GM12873 (cell line): ENCODE results near the gene OPALIN.

Source experiments
- TF ChIP-seq, protein P1 (sequence below): IDR thresholded peaks from 2 replicates; pipeline ENCODE4 v1.5.1; 2012; ENCODE audit warnings: low read depth, mild to moderate bottlenecking, moderate library complexity, low read length, control low read depth; ENCODE audit not compliant: insufficient read depth; ENCODE audit errors: missing control alignments

Gene OPALIN

DNA sequence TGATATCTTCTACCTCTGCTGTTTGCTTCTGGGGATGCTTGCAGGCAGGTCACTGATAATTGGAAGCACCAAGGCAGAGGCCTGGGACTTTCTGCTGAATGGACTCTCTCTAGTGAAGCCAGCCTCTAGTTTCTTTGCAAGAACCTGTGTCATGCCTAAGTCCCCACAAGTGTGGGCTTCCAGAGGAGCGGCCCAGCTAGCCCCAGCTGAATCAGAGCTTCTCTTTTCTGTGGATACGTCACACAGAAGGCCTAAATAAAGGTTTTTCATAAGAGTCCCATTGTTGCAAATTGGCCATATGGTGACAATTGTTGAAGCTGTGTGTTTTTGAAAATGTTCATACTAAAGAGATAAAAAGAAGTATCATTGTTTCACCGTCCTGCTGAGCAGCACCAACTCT, 6.8 kb upstream of the OPALIN start:
- TF ChIP-seq, protein P1, sequence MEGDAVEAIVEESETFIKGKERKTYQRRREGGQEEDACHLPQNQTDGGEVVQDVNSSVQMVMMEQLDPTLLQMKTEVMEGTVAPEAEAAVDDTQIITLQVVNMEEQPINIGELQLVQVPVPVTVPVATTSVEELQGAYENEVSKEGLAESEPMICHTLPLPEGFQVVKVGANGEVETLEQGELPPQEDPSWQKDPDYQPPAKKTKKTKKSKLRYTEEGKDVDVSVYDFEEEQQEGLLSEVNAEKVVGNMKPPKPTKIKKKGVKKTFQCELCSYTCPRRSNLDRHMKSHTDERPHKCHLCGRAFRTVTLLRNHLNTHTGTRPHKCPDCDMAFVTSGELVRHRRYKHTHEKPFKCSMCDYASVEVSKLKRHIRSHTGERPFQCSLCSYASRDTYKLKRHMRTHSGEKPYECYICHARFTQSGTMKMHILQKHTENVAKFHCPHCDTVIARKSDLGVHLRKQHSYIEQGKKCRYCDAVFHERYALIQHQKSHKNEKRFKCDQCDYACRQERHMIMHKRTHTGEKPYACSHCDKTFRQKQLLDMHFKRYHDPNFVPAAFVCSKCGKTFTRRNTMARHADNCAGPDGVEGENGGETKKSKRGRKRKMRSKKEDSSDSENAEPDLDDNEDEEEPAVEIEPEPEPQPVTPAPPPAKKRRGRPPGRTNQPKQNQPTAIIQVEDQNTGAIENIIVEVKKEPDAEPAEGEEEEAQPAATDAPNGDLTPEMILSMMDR = no peak

DNA sequence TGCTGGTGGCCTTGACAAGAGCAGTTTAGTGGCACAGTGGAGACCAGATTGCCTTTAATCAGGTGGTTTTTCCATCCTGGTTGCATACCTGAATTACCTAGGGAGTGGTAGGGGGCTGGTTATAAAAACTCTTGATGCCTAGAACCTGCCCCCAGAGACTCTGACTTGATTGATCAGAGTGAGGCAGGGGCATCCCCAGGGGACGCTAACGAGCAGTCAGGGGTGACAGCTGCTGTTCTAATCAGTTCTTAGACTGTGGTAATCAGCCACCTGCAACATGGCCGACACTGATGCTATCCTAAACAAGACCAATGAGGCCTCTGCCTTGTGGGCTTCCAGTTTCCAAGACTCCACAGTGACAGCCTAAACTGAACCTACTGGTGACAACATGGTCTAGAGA, 2.0 kb upstream of the OPALIN start:
- TF ChIP-seq, protein P1 = no peak

DNA sequence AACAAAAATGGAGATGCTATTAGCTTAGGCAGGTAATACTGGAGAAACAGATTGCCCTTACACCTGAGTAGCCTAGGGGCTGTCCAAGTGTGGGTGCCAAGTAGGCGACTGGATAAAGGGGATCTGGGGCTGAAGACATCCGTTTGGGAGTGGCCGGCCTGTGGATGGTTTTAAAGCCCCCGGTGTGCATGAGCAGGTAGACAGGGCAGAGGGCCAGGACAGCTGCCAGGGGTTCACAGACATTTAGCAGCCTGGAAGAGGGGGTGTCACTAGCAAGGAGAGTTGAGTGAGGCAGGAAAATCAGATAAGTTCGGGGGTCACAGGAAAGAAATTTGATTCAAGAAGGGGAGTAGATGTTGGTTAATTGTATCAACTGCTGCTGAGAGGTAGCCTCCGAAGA, 1.5 kb upstream of the OPALIN start:
- TF ChIP-seq, protein P1 = no peak

DNA sequence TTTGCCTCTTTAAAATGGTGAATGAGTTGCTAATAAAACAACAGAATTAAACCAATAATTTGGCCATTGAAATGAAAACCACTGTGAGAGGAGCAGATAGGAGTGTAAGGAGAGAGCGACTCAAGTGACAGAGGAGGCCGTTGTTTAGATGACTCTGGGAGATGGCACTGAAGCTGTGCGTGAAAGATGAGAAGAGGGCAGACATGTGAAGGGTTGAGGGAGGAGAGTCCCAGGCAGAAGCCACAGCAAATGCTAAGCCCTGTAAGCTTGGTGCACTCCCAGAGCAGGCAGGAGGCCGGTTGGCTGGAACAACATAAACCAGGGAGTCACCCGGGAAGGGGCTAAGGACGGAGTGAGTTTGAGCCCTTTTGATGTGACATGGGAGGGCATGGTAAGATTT, 814 bp upstream of the OPALIN start:
- TF ChIP-seq, protein P1 = no peak

DNA sequence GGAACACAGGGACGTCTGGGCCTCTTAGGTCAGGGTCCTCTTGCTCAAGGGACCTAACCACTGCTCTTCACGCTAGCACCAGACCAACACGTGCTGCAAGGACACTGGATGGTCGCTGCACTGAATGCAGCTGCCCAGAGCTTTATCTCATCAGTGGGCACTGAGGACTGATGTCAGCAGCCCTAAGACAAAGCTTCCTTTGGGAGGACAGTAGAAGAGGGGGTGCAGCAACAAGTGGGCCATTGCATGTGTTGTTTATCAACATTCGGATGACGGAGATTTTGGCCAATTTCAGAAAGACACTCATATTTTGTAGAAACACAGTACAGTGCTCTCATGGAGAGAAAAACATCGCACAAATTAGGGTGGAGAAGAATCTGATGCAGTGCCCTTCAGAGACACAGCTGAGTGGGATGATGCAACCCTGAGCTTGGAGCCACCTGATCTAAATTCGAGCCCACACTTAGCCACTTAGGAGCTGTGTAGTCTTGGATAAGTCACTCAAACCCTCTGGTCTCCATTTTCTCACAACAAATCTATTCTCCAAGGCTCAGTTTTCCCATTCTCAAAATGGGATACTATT, 1.7 kb downstream of the OPALIN start:
- TF ChIP-seq, protein P1 = no peak

- TF ChIP-seq, protein P1 = no peak
Observed at GRCh38 chr10:96352582-96352981, 6.2 kb downstream of the OPALIN start.

DNA sequence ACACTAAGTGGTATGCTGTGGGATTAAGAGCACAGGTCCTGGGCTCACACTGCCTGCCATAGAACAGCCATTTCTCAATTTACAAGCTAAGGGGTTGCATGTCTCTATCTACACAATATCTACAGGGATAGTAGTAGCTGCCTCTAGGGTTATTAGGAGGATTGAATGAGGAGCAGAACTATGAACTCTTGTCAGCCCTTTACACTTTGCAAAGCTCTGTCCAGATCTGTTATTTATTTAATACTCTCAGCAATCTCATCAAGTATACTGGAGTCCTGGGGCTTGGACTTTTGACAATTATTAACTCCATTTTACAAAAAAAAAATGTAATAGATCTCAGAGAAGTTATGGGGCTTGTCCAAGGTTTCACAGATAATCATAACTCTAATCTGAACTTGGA, 6.8 kb downstream of the OPALIN start:
- TF ChIP-seq, protein P1 = no peak
